Progenitor cell of endocrine pancreas (in vitro differentiated cells): ENCODE results near the gene ANKRD36. TPM values are rescaled to one million over a fixed set of nuclear protein-coding genes. Genes with fewer than 3 reads are reported as not detected.
"Not testable (repeated sequence)": the region's sequence is repeated elsewhere in the genome, so short reads cannot be mapped to it uniquely, and the experiment has no call there.

Experiments
- DNase-seq: peaks from one replicate; pipeline ENCODE4 v3.0.0; 2021; ENCODE audit warnings: low spot score; ENCODE audit not compliant: unreplicated experiment
- H3K27ac Mint-ChIP-seq: 2 replicates; pipeline ENCODE4 v1.8.0; 2021; ENCODE audit warnings: mild to moderate bottlenecking, moderate library complexity, mixed read lengths
- H3K27me3 Mint-ChIP-seq: 2 replicates; pipeline ENCODE4 v1.8.0; 2021; ENCODE audit warnings: mixed read lengths
- H3K36me3 Mint-ChIP-seq: 2 replicates; pipeline ENCODE4 v1.8.0; 2022; ENCODE audit warnings: mixed read lengths; ENCODE audit not compliant: insufficient read depth
- H3K4me1 Mint-ChIP-seq: 2 replicates; pipeline ENCODE4 v1.8.0; 2021; ENCODE audit warnings: low read depth, mixed read lengths
- H3K4me3 Mint-ChIP-seq: 2 replicates; pipeline ENCODE4 v1.8.0; 2021; ENCODE audit warnings: low read depth, mild to moderate bottlenecking, moderate library complexity, mixed read lengths
- H3K9me3 Mint-ChIP-seq: 2 replicates; pipeline ENCODE4 v1.8.0; 2021; ENCODE audit warnings: low read depth, mixed read lengths
- CTCF ChIP-seq: fragments of 200-600 bp; sonication (generic); IDR thresholded peaks from one replicate; pipeline ENCODE4 v1.5.0; 2021; ENCODE audit warnings: antibody characterized with exemption, mild to moderate bottlenecking; ENCODE audit not compliant: unreplicated experiment
- total RNA-seq: library from RNA; stranded (reverse); gene quantifications from 2 replicates; pipeline ENCODE4 v1.2.1, GENCODE V29; 2021

Gene ANKRD36
- total RNA-seq, 1 donor from 2014 or later = 44.5 TPM

- Mint-ChIP-seq H3K27me3 (no peaks in the 10 kb centered on the region), H3K4me3 (no peak overlapping the region), H3K27ac (no peak overlapping the region), H3K4me1 (no peaks in the 10 kb centered on the region), H3K9me3 (no peaks in the 10 kb centered on the region), H3K36me3 (peaks cover 5% of the 10 kb centered on the region)
- DNase-seq = no peak
- TF ChIP-seq CTCF = no peak
Measured at GRCh38 chr2:97210325-97210724, 97.4 kb downstream of the ANKRD36 start.

GRCh38 chr2:97215025-97215424 is 102.1 kb downstream of the ANKRD36 start:
- H3K4me3 Mint-ChIP-seq, H3K36me3 Mint-ChIP-seq, H3K4me1 Mint-ChIP-seq, H3K27ac Mint-ChIP-seq, H3K27me3 Mint-ChIP-seq, DNase-seq, H3K9me3 Mint-ChIP-seq: not testable (repeated sequence)

GRCh38 chr2:97230848-97231585 is 118.1 kb downstream of the ANKRD36 start:
- not testable (repeated sequence) for H3K4me1 Mint-ChIP-seq, DNase-seq, H3K27me3 Mint-ChIP-seq, H3K27ac Mint-ChIP-seq, H3K4me3 Mint-ChIP-seq, H3K9me3 Mint-ChIP-seq
- H3K36me3 Mint-ChIP-seq = peaks cover 21% of the 10 kb centered on the region

- H3K27me3 Mint-ChIP-seq, H3K4me1 Mint-ChIP-seq, H3K27ac Mint-ChIP-seq, H3K9me3 Mint-ChIP-seq, H3K4me3 Mint-ChIP-seq, DNase-seq: not testable (repeated sequence)
- H3K36me3 Mint-ChIP-seq = peaks cover 11% of the 10 kb centered on the region
Measured at GRCh38 chr2:97232981-97233380, 120.0 kb downstream of the ANKRD36 start.

- H3K27ac Mint-ChIP-seq, DNase-seq, H3K4me3 Mint-ChIP-seq, H3K4me1 Mint-ChIP-seq, H3K9me3 Mint-ChIP-seq, H3K27me3 Mint-ChIP-seq: not testable (repeated sequence)
- H3K36me3 Mint-ChIP-seq = peaks cover 10% of the 10 kb centered on the region
Measured at GRCh38 chr2:97233660-97234295, 120.8 kb downstream of the ANKRD36 start.

GRCh38 chr2:97261192-97261591 is 148.2 kb downstream of the ANKRD36 start:
- not testable (repeated sequence) for H3K4me3 Mint-ChIP-seq, H3K9me3 Mint-ChIP-seq, H3K4me1 Mint-ChIP-seq, H3K27ac Mint-ChIP-seq, H3K36me3 Mint-ChIP-seq, H3K27me3 Mint-ChIP-seq, DNase-seq

- not testable (repeated sequence) for H3K27me3 Mint-ChIP-seq, H3K4me1 Mint-ChIP-seq, H3K9me3 Mint-ChIP-seq, DNase-seq, H3K27ac Mint-ChIP-seq, H3K4me3 Mint-ChIP-seq
- peaks cover 10% of the 10 kb centered on the region for H3K36me3 Mint-ChIP-seq
Measured at GRCh38 chr2:97266449-97266848, 153.5 kb downstream of the ANKRD36 start.

GRCh38 chr2:97267411-97268074 is 154.6 kb downstream of the ANKRD36 start:
- no peak overlapping the region for H3K27ac Mint-ChIP-seq
- TF ChIP-seq CTCF = no peak
- no peaks in the 10 kb centered on the region for H3K4me1 Mint-ChIP-seq
- no peak for DNase-seq
- H3K9me3 Mint-ChIP-seq = peaks cover 5% of the 10 kb centered on the region
- H3K36me3 Mint-ChIP-seq = peaks cover 9% of the 10 kb centered on the region
- H3K27me3 Mint-ChIP-seq = no peaks in the 10 kb centered on the region
- H3K4me3 Mint-ChIP-seq = no peak overlapping the region

GRCh38 chr2:97268075-97268591 is 155.2 kb downstream of the ANKRD36 start:
- H3K36me3 Mint-ChIP-seq, H3K9me3 Mint-ChIP-seq, H3K4me3 Mint-ChIP-seq, H3K27ac Mint-ChIP-seq, H3K27me3 Mint-ChIP-seq, DNase-seq, H3K4me1 Mint-ChIP-seq: not testable (repeated sequence)

- not testable (repeated sequence) for H3K36me3 Mint-ChIP-seq, H3K27ac Mint-ChIP-seq, H3K4me3 Mint-ChIP-seq, H3K27me3 Mint-ChIP-seq, H3K9me3 Mint-ChIP-seq, DNase-seq, H3K4me1 Mint-ChIP-seq
Measured at GRCh38 chr2:97276232-97276798, 163.4 kb downstream of the ANKRD36 start.

GRCh38 chr2:97285187-97285586 is 172.2 kb downstream of the ANKRD36 start:
- not testable (repeated sequence) for H3K9me3 Mint-ChIP-seq, H3K27me3 Mint-ChIP-seq, H3K36me3 Mint-ChIP-seq, H3K4me1 Mint-ChIP-seq, DNase-seq, H3K4me3 Mint-ChIP-seq, H3K27ac Mint-ChIP-seq
